Hepatocyte (in vitro differentiated cells): ENCODE results near the gene SPOCD1.

Source experiments
- CTCF ChIP-seq: fragments of 200-600 bp; sonication (generic); IDR thresholded peaks from 2 replicates; pipeline ENCODE4 v1.5.1; 2016; ENCODE audit warnings: antibody characterized with exemption, mild to moderate bottlenecking; ENCODE audit not compliant: poor library complexity
- EZH2 ChIP-seq: fragments of 200-600 bp; sonication (generic); IDR thresholded peaks from 2 replicates; pipeline ENCODE4 v1.6.1; 2016; ENCODE audit warnings: antibody characterized with exemption, mild to moderate bottlenecking, borderline replicate concordance
- EZH2phosphoT487 ChIP-seq: fragments of 200-600 bp; sonication (generic); IDR thresholded peaks from one replicate; pipeline ENCODE4 v1.6.1; 2018; ENCODE audit warnings: antibody characterized with exemption, mild to moderate bottlenecking, low read depth, moderate library complexity; ENCODE audit not compliant: unreplicated experiment, severe bottlenecking

DNA sequence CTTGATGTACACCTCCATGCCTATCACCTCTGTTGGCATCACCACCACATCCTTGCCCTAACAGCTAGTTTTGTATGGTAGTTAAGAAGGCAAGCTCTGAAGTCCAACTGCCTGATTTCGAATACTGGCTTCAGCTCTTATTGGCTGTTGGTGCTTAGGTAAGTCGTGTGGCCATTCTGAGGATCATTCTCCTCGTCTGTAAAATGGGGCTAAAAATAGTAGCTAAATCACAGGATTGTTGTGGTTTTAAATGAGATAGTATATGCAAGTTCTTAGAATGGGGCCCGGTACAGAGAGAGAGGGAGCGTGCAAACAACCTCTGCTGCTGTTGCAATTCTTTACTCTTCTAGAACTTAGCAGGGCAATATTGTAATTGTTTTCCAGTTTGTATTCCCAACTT, 20.8 kb upstream of the SPOCD1 start:
- TF ChIP-seq EZH2 (no peak), CTCF (no peak), EZH2phosphoT487 (no peak)
